Activated naive CD8-positive, alpha-beta T cell treated with anti-CD3 and anti-CD28 coated beads, Interleukin-2, amount 10 ng/mL, durations not matched to agents 7 days and 5 days (primary cell): ENCODE results near the gene USP17L30. TPM values are rescaled to one million over a fixed set of nuclear protein-coding genes. Genes with fewer than 3 reads are reported as not detected.
"Not testable (repeated sequence)": the region's sequence is repeated elsewhere in the genome, so short reads cannot be mapped to it uniquely, and the experiment has no call there.

ENCODE experiments used
- ATAC-seq: fragments of 150-1000 bp; cut with Tn5 transposase; one replicate; pipeline ENCODE4 v1.10.0; 2021; ENCODE audit warnings: low read depth, moderate library complexity
- POLR2A ChIA-PET: fragments of 350-600 bp; sonication (Branson Sonifier 250); formaldehyde crosslinking; loops from one replicate; lab custom pipeline; 2021; ENCODE audit warnings: antibody characterized with exemption; lab: Charles Lee
- DNase-seq: peaks from one replicate; pipeline ENCODE4 v3.0.0; 2021
- H3K27ac Mint-ChIP-seq: one replicate; pipeline ENCODE4 v1.8.0; 2022; ENCODE audit warnings: mild to moderate bottlenecking, mixed read lengths
- H3K27me3 Mint-ChIP-seq: one replicate; pipeline ENCODE4 v1.8.0; 2022; ENCODE audit warnings: mild to moderate bottlenecking, moderate library complexity, mixed read lengths
- H3K36me3 Mint-ChIP-seq: one replicate; pipeline ENCODE4 v1.8.0; 2021; ENCODE audit warnings: mild to moderate bottlenecking, mixed read lengths
- H3K4me1 Mint-ChIP-seq: one replicate; pipeline ENCODE4 v1.8.0; 2021; ENCODE audit warnings: mixed read lengths
- H3K4me3 Mint-ChIP-seq: one replicate; pipeline ENCODE4 v1.8.0; 2022; ENCODE audit warnings: mild to moderate bottlenecking, moderate library complexity, mixed read lengths
- H3K9me3 Mint-ChIP-seq: one replicate; pipeline ENCODE4 v1.8.0; 2021; ENCODE audit warnings: mixed read lengths
- total RNA-seq, 2 experiments: library from RNA; stranded (reverse); gene quantifications; one replicate each; pipeline ENCODE4 v1.2.3, GENCODE V29; 2021

The USP17L30 gene
- total RNA-seq, 2 experiments from 2014 or later, result not detected

DNA sequence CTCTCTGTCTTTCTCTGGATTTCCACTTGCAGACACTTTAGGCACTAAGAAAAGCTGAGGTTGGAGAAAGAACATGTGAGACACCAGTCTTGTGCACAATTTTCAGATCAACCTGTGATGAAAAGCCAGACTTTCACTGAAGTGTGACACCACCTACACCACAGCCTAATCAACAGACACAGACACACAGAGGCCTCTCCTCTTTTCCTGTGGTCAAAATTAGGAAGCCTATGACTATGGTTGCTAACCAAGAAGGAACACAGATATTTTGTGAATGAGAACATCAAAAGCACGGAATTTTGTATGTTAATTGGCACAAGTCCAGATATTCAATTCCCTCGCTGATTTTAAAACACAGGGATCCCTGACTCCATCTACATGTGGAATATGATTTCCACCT lies 26.1 kb downstream of the USP17L30 start:
- H3K27me3 Mint-ChIP-seq, H3K36me3 Mint-ChIP-seq, H3K9me3 Mint-ChIP-seq, POLR2A ChIA-PET, H3K27ac Mint-ChIP-seq, H3K4me1 Mint-ChIP-seq, ATAC-seq, DNase-seq, H3K4me3 Mint-ChIP-seq: not testable (repeated sequence)

DNA sequence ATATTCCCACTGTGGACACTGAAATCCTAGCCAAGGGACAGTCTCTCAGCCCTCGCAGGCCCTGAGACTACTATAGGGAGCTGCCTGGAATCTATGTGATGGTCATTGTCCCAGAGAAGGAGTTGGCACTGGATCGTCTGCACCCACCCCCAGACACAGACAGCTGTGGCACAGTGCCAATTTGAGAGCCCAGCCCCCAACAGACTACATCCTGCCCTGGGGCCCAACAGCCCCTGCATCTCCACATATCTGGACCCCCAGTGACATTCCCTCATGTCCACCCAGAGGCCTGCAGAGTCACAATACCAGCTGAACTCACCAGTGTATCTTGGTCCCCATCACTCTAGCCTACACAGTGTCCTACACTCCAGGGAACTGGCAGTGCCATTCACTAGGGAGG lies 42.8 kb downstream of the USP17L30 start:
- H3K27ac Mint-ChIP-seq, H3K9me3 Mint-ChIP-seq, H3K4me3 Mint-ChIP-seq, POLR2A ChIA-PET, H3K27me3 Mint-ChIP-seq, H3K36me3 Mint-ChIP-seq, ATAC-seq, DNase-seq, H3K4me1 Mint-ChIP-seq: not testable (repeated sequence)

DNA sequence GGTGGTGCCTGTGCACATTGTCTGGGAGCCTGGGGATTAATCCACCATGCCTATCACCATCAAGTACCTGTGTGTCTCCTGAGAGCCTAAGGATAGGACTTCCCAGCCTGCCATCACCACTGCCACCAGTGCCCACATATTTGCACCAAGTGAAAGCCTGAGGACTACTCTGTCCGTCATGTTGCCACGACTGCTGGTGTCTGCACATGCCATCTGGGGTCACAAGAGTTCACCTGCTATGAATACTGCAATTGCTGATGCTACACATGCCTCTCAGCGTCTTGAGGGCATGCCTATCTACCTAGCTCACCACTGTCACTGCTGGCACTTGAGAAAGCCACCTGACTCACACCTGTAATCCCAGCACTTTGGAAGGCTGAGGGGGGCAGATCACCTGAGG lies 43.6 kb downstream of the USP17L30 start:
- H3K4me1 Mint-ChIP-seq, ATAC-seq, H3K4me3 Mint-ChIP-seq, H3K36me3 Mint-ChIP-seq, H3K27me3 Mint-ChIP-seq, POLR2A ChIA-PET, H3K9me3 Mint-ChIP-seq, H3K27ac Mint-ChIP-seq, DNase-seq: not testable (repeated sequence)

DNA sequence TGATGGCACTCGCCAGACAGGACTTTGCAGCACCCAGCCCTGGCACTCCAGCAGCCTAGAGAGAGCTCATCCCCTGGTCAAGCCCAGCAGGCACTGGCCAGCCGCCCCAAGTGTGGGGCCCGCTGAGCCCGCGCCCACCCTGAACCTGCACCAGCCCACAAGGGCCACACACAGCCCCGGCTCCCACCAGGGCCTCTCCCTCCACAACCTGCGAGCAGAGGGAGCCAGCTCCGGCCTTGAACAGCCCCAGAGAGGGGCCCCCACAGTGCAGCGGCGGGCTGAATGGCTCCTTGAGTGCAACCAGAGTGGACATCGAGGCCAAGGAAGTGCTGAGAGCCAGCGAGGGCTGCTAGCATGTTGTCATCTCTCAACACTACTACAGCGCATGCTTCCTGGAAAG lies 46.9 kb downstream of the USP17L30 start:
- Mint-ChIP-seq H3K36me3 (no peaks in the 10 kb centered on the region), H3K4me1 (no peaks in the 10 kb centered on the region), H3K4me3 (no peak overlapping the region), H3K27me3 (peaks cover 3% of the 10 kb centered on the region), H3K27ac (no peak overlapping the region), H3K9me3 (peaks cover 2% of the 10 kb centered on the region)
- ATAC-seq (no peak), DNase-seq (no peak)
- POLR2A ChIA-PET, result no interaction called here

Other genes starting within 250 kb of the USP17L30 start
- gene FAM90A26, start 192.7 kb upstream of the USP17L30 start, total RNA-seq, result not detected
- gene USP17L10, start 152.5 kb upstream of the USP17L30 start, total RNA-seq, result not detected
- gene USP17L11, start 147.7 kb upstream of the USP17L30 start, total RNA-seq, result not detected
- not detected for gene USP17L12, start 143.0 kb upstream of the USP17L30 start, total RNA-seq
- gene USP17L13, start 138.2 kb upstream of the USP17L30 start, total RNA-seq, result not detected
- gene USP17L15, start 128.7 kb upstream of the USP17L30 start, total RNA-seq, result not detected
- gene USP17L17, start 119.2 kb upstream of the USP17L30 start, total RNA-seq, result not detected
- gene USP17L18, start 114.5 kb upstream of the USP17L30 start, total RNA-seq, result not detected
- not detected for gene USP17L19, start 109.8 kb upstream of the USP17L30 start, total RNA-seq
- not detected for gene USP17L20, start 105.0 kb upstream of the USP17L30 start, total RNA-seq
- not detected for gene USP17L21, start 100.3 kb upstream of the USP17L30 start, total RNA-seq
- not detected for gene USP17L22, start 95.5 kb upstream of the USP17L30 start, total RNA-seq
- not detected for gene USP17L24, start 38.0 kb upstream of the USP17L30 start, total RNA-seq
- not detected for gene USP17L25, start 33.2 kb upstream of the USP17L30 start, total RNA-seq
- gene USP17L26, start 28.5 kb upstream of the USP17L30 start, total RNA-seq, result not detected
- not detected for gene USP17L5, start 23.7 kb upstream of the USP17L30 start, total RNA-seq
- not detected for gene USP17L27, start 19.0 kb upstream of the USP17L30 start, total RNA-seq
- gene USP17L28, start 14.2 kb upstream of the USP17L30 start, total RNA-seq, result not detected
- not detected for gene USP17L29, start 9.5 kb upstream of the USP17L30 start, total RNA-seq
- not detected for gene DEFB131A, start 81.3 kb downstream of the USP17L30 start, total RNA-seq